IMR-90 (cell line): ENCODE measurements around the gene SLCO3A1. TPM values are rescaled to one million over a fixed set of nuclear protein-coding genes. Genes with fewer than 3 reads are reported as not detected.

ENCODE experiments used
- ATAC-seq: fragments of 200-7000 bp; cut with Tn5 transposase; 2 replicates; pipeline ENCODE4 v1.9.1; 2020; ENCODE audit warnings: low read depth, mild to moderate bottlenecking, moderate library complexity
- BruUV-seq: library from RNA; stranded (reverse); fragments of 400-500 nt; replicated peaks from 2 replicates; lab custom pipeline; 2021; lab: Mats Ljungman, UMichigan
- CTCF ChIA-PET: fragments of 300-600 bp; formaldehyde crosslinking; extraction: SDS; loops from one replicate; lab custom pipeline; 2021; ENCODE audit warnings: antibody characterized with exemption; lab: Yijun Ruan, JAX
- POLR2A ChIA-PET: fragments of 300-600 bp; sonication (Branson Sonifier 250); formaldehyde crosslinking; loops from one replicate; lab custom pipeline; 2022; ENCODE audit warnings: antibody characterized with exemption; ENCODE audit not compliant: unreplicated experiment; lab: Charles Lee
- DNase-seq: peaks from one replicate; pipeline ENCODE4 v3.0.0; 2013
- H2AFZ ChIP-seq: replicated peaks from 2 replicates; pipeline ENCODE3; 2013; ENCODE audit warnings: low read length, mild to moderate bottlenecking; ENCODE audit not compliant: poor library complexity
- H2AK5ac ChIP-seq: 2 replicates; pipeline ENCODE4 v1.6.1; 2013; ENCODE audit warnings: low read depth, low read length, inconsistent platforms
- H2AK9ac ChIP-seq: replicated peaks from 2 replicates; pipeline ENCODE3; 2013; ENCODE audit warnings: mild to moderate bottlenecking, low read depth, low read length, moderate library complexity; ENCODE audit not compliant: poor library complexity
- H2BK120ac ChIP-seq: 2 replicates; pipeline ENCODE4 v1.6.1; 2013; ENCODE audit warnings: low read depth, low read length, inconsistent platforms
- H2BK15ac ChIP-seq: 3 replicates; pipeline ENCODE4 v1.6.1; 2013; ENCODE audit warnings: low read depth, low read length, inconsistent platforms
- H2BK20ac ChIP-seq: 2 replicates; pipeline ENCODE4 v1.6.1; 2013; ENCODE audit warnings: low read depth, mild to moderate bottlenecking, inconsistent platforms, low read length, moderate library complexity
- H2BK5ac ChIP-seq: 2 replicates; pipeline ENCODE4 v1.6.1; 2013; ENCODE audit warnings: mild to moderate bottlenecking, low read depth, low read length, inconsistent platforms; ENCODE audit not compliant: poor library complexity, severe bottlenecking
- H3K14ac ChIP-seq: replicated peaks from 2 replicates; pipeline ENCODE4 v1.6.1; 2013; ENCODE audit warnings: low read depth, low read length, inconsistent platforms
- H3K18ac ChIP-seq: 2 replicates; pipeline ENCODE4 v1.6.1; 2013; ENCODE audit warnings: low read depth, low read length, control low read depth
- H3K23ac ChIP-seq: 2 replicates; pipeline ENCODE4 v1.6.1; 2013; ENCODE audit warnings: low read depth, low read length, inconsistent platforms
- H3K27ac ChIP-seq: 2 replicates; pipeline ENCODE4 v1.5.1; 2013; ENCODE audit warnings: mild to moderate bottlenecking, control low read depth, low read length; ENCODE audit not compliant: insufficient read depth
- H3K27me3 ChIP-seq: 2 replicates; pipeline ENCODE4 v1.6.1; 2013; ENCODE audit warnings: low read length; ENCODE audit not compliant: control insufficient read depth, insufficient read depth
- H3K36me3 ChIP-seq: 2 replicates; pipeline ENCODE4 v1.6.1; 2013; ENCODE audit warnings: low read length, mixed read lengths; ENCODE audit not compliant: control insufficient read depth, insufficient read depth
- H3K4ac ChIP-seq: 2 replicates; pipeline ENCODE4 v1.6.1; 2013; ENCODE audit warnings: low read depth, low read length, inconsistent platforms
- H3K4me1 ChIP-seq: 2 replicates; pipeline ENCODE4 v1.6.1; 2013; ENCODE audit warnings: low read length, mixed read lengths; ENCODE audit not compliant: control insufficient read depth, insufficient read depth
- H3K4me2 ChIP-seq: 2 replicates; pipeline ENCODE4 v1.6.1; 2013; ENCODE audit warnings: low read depth, mild to moderate bottlenecking, control low read depth, low read length, moderate library complexity
- H3K4me3 ChIP-seq: 2 replicates; pipeline ENCODE4 v1.5.1; 2013; ENCODE audit warnings: low read depth, mild to moderate bottlenecking, control low read depth, low read length, moderate library complexity; ENCODE audit not compliant: insufficient read depth
- H3K56ac ChIP-seq: 2 replicates; pipeline ENCODE4 v1.6.1; 2013; ENCODE audit warnings: low read length, inconsistent platforms; ENCODE audit not compliant: insufficient read depth; ENCODE audit errors: extremely low read depth
- H3K79me1 ChIP-seq, 2 experiments: 2 replicates each; pipeline ENCODE4 v1.6.1; 2013; ENCODE audit warnings: low read length in 2 of 2, inconsistent platforms in 1 of 2, low read depth in 1 of 2
- H3K9ac ChIP-seq: 2 replicates; pipeline ENCODE4 v1.6.1; 2013; ENCODE audit warnings: low read depth, low read length, control low read depth
- H3K9me1 ChIP-seq: 2 replicates; pipeline ENCODE4 v1.6.1; 2013; ENCODE audit warnings: low read length, inconsistent platforms; ENCODE audit not compliant: insufficient read depth
- H3K9me3 ChIP-seq: 2 replicates; pipeline ENCODE4 v1.6.1; 2013; ENCODE audit warnings: low read length; ENCODE audit not compliant: control insufficient read depth, insufficient read depth
- H4K20me1 ChIP-seq: 2 replicates; pipeline ENCODE4 v1.6.1; 2013; ENCODE audit warnings: low read length, inconsistent platforms; ENCODE audit not compliant: insufficient read depth
- H4K5ac ChIP-seq: 2 replicates; pipeline ENCODE4 v1.6.1; 2013; ENCODE audit warnings: mild to moderate bottlenecking, low read depth, low read length, control low read depth
- H4K8ac ChIP-seq, 2 experiments: 2 replicates each; pipeline ENCODE4 v1.6.1; 2013; ENCODE audit warnings: low read depth in 2 of 2, low read length in 2 of 2, control low read depth in 1 of 2, inconsistent platforms in 1 of 2
- H4K91ac ChIP-seq: 2 replicates; pipeline ENCODE4 v1.6.1; 2013; ENCODE audit warnings: low read depth, low read length, inconsistent platforms; ENCODE audit not compliant: insufficient read depth
- BHLHE40 ChIP-seq: fragments of 150-350 bp; IDR thresholded peaks from 2 replicates; pipeline ENCODE4 v1.6.1; 2016; ENCODE audit warnings: mild to moderate bottlenecking, low read depth, low read length
- CEBPB ChIP-seq: IDR thresholded peaks from 2 replicates; pipeline ENCODE4 v1.6.1; 2012; ENCODE audit warnings: low read depth, low read length, improper control_type of control experiment
- CTCF ChIP-seq: conservative IDR thresholded peaks from 2 replicates; pipeline ENCODE4 v1.5.1; 2012; ENCODE audit warnings: mild to moderate bottlenecking, low read depth, low read length, improper control_type of control experiment
- FOS ChIP-seq: fragments of 150-350 bp; IDR thresholded peaks from 2 replicates; pipeline ENCODE4 v1.6.1; 2016; ENCODE audit warnings: low read depth, low read length
- MAFK ChIP-seq: IDR thresholded peaks from 2 replicates; pipeline ENCODE4 v1.6.1; 2012; ENCODE audit warnings: low read depth, low read length, improper control_type of control experiment
- MXI1 ChIP-seq: IDR thresholded peaks from 2 replicates; pipeline ENCODE4 v1.6.1; 2012; ENCODE audit warnings: low read depth, mild to moderate bottlenecking, low read length, moderate library complexity, borderline replicate concordance
- NFE2L2 ChIP-seq: fragments of 150-350 bp; IDR thresholded peaks from 2 replicates; pipeline ENCODE4 v1.6.1; 2016; ENCODE audit warnings: low read depth, mild to moderate bottlenecking, low read length
- POLR2A ChIP-seq: IDR thresholded peaks from 2 replicates; pipeline ENCODE4 v1.6.1; 2012; ENCODE audit warnings: mild to moderate bottlenecking, low read depth, low read length
- RAD21 ChIP-seq: IDR thresholded peaks from 2 replicates; pipeline ENCODE4 v1.6.1; 2012; ENCODE audit warnings: low read length, improper control_type of control experiment
- RCOR1 ChIP-seq: IDR thresholded peaks from 2 replicates; pipeline ENCODE4 v1.6.1; 2012; ENCODE audit warnings: mild to moderate bottlenecking, low read length, improper control_type of control experiment; ENCODE audit not compliant: insufficient replicate concordance
- RFX5 ChIP-seq: IDR thresholded peaks from 2 replicates; pipeline ENCODE4 v1.8.0; 2012; ENCODE audit warnings: low read depth, mild to moderate bottlenecking, low read length, moderate library complexity
- SMC3 ChIP-seq: fragments of 150-350 bp; IDR thresholded peaks from 2 replicates; pipeline ENCODE4 v1.6.1; 2016; ENCODE audit warnings: low read depth, mild to moderate bottlenecking, antibody characterized with exemption, low read length, moderate library complexity
- WGBS, 2 experiments: methylation state at CpG; one replicate each; pipeline versions ENCODE4 v1.1.5 to v1.1.7; 2013; ENCODE audit warnings: missing lambda C conversion rate in 2 of 2; ENCODE audit not compliant: insufficient read length in 1 of 2; ENCODE audit errors: extremely low coverage in 2 of 2; 5-methylcytosine and 5-hydroxymethylcytosine counted together
- dilution Hi-C: fragments of 300-500 bp; cut with HindIII; formaldehyde crosslinking; loops from one replicate; pipeline ENCODE4 v1.14.3; 2018; ENCODE audit warnings: low sequenced_read_pairs; ENCODE audit not compliant: unreplicated experiment
- in situ Hi-C: fragments of 300-500 bp; cut with MboI; formaldehyde crosslinking; loops from 3 replicates; pipeline ENCODE4 v1.14.3; 2019; ENCODE audit warnings: low sequenced_read_pairs, inconsistent platforms, mixed read lengths
- intact Hi-C: fragments of 100-400 bp; cut with micrococcal nuclease; formaldehyde crosslinking; loops from 2 replicates; pipeline ENCODE4 v1.10.0; 2022
- polyA plus RNA-seq, 3 experiments: library from polyadenylated mRNA; depleted of rRNA; stranded (reverse); fragments of >200 nt; gene quantifications; 2 replicates each; pipeline ENCODE4 v1.2.3, GENCODE V29; 2012; ENCODE audit warnings: low replicate concordance in 1 of 3
- total RNA-seq: library from RNA; depleted of rRNA; stranded (reverse); fragments of >200 nt; gene quantifications from 2 replicates; pipeline ENCODE4 v1.2.3, GENCODE V29; 2012

Gene SLCO3A1
- total and polyA plus RNA-seq, 2 of the 4 experiments (the other 2 are of a cell fraction) = 4.7 to 8.1 TPM

DNA sequence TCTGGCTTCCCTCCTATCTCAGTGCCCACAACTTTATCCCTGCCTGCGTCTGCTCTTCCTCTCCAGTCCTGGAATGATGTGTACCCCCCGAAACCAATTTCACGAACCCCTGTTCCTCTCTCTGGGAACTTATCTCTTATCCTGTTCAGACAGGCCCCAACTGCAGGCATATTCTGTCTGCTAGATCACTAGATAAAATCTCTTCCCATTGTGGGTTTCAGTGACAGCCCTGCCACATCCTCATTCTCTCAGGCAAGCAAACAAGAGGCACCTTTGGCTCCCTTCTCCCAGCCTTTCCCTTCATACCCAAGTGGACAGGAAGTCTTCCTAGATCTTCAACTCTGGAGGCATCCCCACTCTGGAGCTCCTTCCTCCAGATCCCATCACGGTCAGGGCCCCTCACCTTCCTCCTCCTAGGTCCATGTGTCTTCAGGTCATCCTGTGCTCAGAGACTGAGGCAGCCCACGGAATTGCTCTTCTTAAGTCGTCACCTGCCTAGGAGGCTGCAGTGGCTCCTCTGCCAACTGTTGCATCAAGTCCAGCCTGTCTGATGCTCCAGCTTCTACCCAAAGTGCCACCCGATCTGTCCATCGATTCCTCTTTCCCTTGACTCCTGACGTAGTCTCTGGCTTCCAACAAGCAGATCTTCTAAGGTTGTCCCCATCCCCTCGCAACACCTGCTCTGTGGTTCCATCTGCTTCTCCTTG is 190.8 kb downstream of the SLCO3A1 start:
- no peak overlapping the region for H2AK9ac ChIP-seq
- H3K4ac ChIP-seq = no peak overlapping the region
- no peak overlapping the region for H3K14ac ChIP-seq
- intact Hi-C loops (no loop called here), in situ Hi-C loops (no loop called here), dilution Hi-C loops (no loop called here)
- no peaks in the 10 kb centered on the region for H3K4me1 ChIP-seq
- ChIA-PET CTCF (interaction anchor here (0.6 kb wide), 1 partner anchor 1361 kb away, joined by 5 read pairs; no protein-coding TSS in a partner anchor), POLR2A (no interaction called here)
- no peaks in the 10 kb centered on the region for H3K9me3 ChIP-seq
- no peak overlapping the region for H3K4me3 ChIP-seq
- no peak overlapping the region for H2BK15ac ChIP-seq
- H3K9me1 ChIP-seq = no peaks in the 10 kb centered on the region
- no peak for DNase-seq
- H3K18ac ChIP-seq = no peak overlapping the region
- no peaks in the 10 kb centered on the region for H3K79me1 ChIP-seq
- no peak overlapping the region for H3K23ac ChIP-seq
- no peaks in the 10 kb centered on the region for H4K20me1 ChIP-seq
- no peak overlapping the region for H2BK20ac ChIP-seq
- H3K56ac ChIP-seq = no peak overlapping the region
- peak overlapping the region; percentile 46 for H2AFZ ChIP-seq
- H3K4me2 ChIP-seq = no peak overlapping the region
- no peak for ATAC-seq
- no peak overlapping the region for H4K8ac ChIP-seq
- H2BK120ac ChIP-seq = no peak overlapping the region
- no peak overlapping the region for H3K27ac ChIP-seq
- no peaks in the 10 kb centered on the region for H3K27me3 ChIP-seq
- no peak for TF ChIP-seq RAD21
- no peak for TF ChIP-seq RFX5
- TF ChIP-seq RCOR1 = no peak
- TF ChIP-seq MXI1 = no peak
- TF ChIP-seq SMC3 = no peak
- TF ChIP-seq POLR2A = no peak
- no peak for TF ChIP-seq FOS
- no peak for TF ChIP-seq MAFK
- TF ChIP-seq CTCF = no peak
- no peak for TF ChIP-seq NFE2L2
- no peak for TF ChIP-seq CEBPB
- no peak for TF ChIP-seq BHLHE40
- no peak overlapping the region for H3K9ac ChIP-seq
- no peak overlapping the region for H4K91ac ChIP-seq
- no TSS peak for BruUV-seq
- no peak overlapping the region for H4K5ac ChIP-seq
- WGBS, 2 experiments = 96% methylated on average over 4 of the region's 10 CpGs; no CpG with 5 or more reads in 1 of the 2 experiments
- no peak overlapping the region for H2BK5ac ChIP-seq
- no peak overlapping the region for H2AK5ac ChIP-seq
- H3K36me3 ChIP-seq = no peaks in the 10 kb centered on the region
